K562 (cell line): Measurements from ENCODE around the gene ZNF48. TPM values are rescaled to one million over a fixed set of nuclear protein-coding genes. Genes with fewer than 3 reads are reported as not detected.

Source experiments
- CREBBP ChIP-seq: IDR thresholded peaks from one replicate; pipeline ENCODE4 v1.6.1; 2012; ENCODE audit warnings: low read depth, mild to moderate bottlenecking, control low read depth, inconsistent platforms, low read length
- MTA3 ChIP-seq: fragments of 450-650 bp; formaldehyde crosslinking; IDR thresholded peaks from 2 replicates; pipeline ENCODE4 v1.6.1; 2017; ENCODE audit warnings: mild to moderate bottlenecking, borderline replicate concordance
- NFRKB ChIP-seq: fragments of 450-650 bp; IDR thresholded peaks from 2 replicates; pipeline ENCODE4 v1.6.1; 2016; ENCODE audit warnings: low read depth
- RBM25 ChIP-seq: fragments of 200-400 bp; formaldehyde crosslinking; IDR thresholded peaks from 2 replicates; pipeline ENCODE4 v1.6.1; 2018; ENCODE audit warnings: low read length, low read depth, moderate library complexity; ENCODE audit not compliant: severe bottlenecking
- RNF2 ChIP-seq: sonication (generic); IDR thresholded peaks from 2 replicates; pipeline ENCODE4 v1.6.1; 2016
- SMAD3 ChIP-seq: fragments of 450-650 bp; formaldehyde crosslinking; conservative IDR thresholded peaks from 2 replicates; pipeline ENCODE4 v1.4.0; 2020; ENCODE audit warnings: mild to moderate bottlenecking
- SMC3 ChIP-seq: conservative IDR thresholded peaks from 2 replicates; pipeline ENCODE4 v1.6.1; 2011; ENCODE audit warnings: low read depth, low read length, improper control_type of control experiment; ENCODE audit not compliant: insufficient read depth
- ZC3H8 ChIP-seq: fragments of 450-650 bp; IDR thresholded peaks from 2 replicates; pipeline ENCODE4 v1.6.1; 2017
- ZFP1 ChIP-seq: fragments of 450-650 bp; formaldehyde crosslinking; IDR thresholded peaks from 2 replicates; pipeline ENCODE4 v1.4.0; 2020; ENCODE audit warnings: mild to moderate bottlenecking, mixed read lengths
- ZNF133 ChIP-seq: fragments of 250-450 bp; sonication (Bioruptor Pico); IDR thresholded peaks from 2 replicates; pipeline ENCODE4 v1.4.0; 2020; ENCODE audit warnings: mild to moderate bottlenecking
- ZNF263 ChIP-seq: sonication (generic); formaldehyde crosslinking; IDR thresholded peaks from 2 replicates; pipeline ENCODE4 v1.8.0; 2022; ENCODE audit warnings: mild to moderate bottlenecking, missing genetic modification reagents, borderline replicate concordance
- ZNF644 ChIP-seq: fragments of 200-800 bp; sonication (Bioruptor generic); IDR thresholded peaks from 2 replicates; pipeline ENCODE4 v1.6.1; 2016; ENCODE audit warnings: low read depth, missing genetic modification characterization, missing compliant biosample characterization
- ZZZ3 ChIP-seq: fragments of 450-650 bp; IDR thresholded peaks from 2 replicates; pipeline ENCODE4 v1.6.1; 2016; ENCODE audit warnings: antibody characterized with exemption, mild to moderate bottlenecking, moderate library complexity
- polyA plus RNA-seq, 8 experiments: library from polyadenylated mRNA; depleted of rRNA in 4 of 8; stranded (reverse) in 5 of 8; unstranded in 3 of 8; fragments of >200 nt; fragmentation: Nextera tagmentation in 2 of 8; fragmentation: Illumina TruSeq in 1 of 8; extraction: Ambion mirVana in 2 of 8; extraction: Trizol in 1 of 8; gene quantifications; 2 replicates each; pipeline versions ENCODE4 v1.2.1 to v1.2.3, GENCODE V29; 2011 to 2014; ENCODE audit warnings: inconsistent platforms in 1 of 8, missing spikeins in 1 of 8
- total RNA-seq, 7 experiments: library from RNA; depleted of rRNA in 6 of 7; stranded (reverse); fragments of >200 nt in 6 of 7; fragmentation: Illumina TruSeq in 2 of 7; extraction: Trizol in 2 of 7; gene quantifications; 2 replicates each; pipeline versions ENCODE4 v1.2.1 to v1.2.3, GENCODE V29; 2011 to 2021; ENCODE audit warnings: low replicate concordance in 1 of 7
- TF ChIP-seq, protein P1 (sequence below): sonication (generic); formaldehyde crosslinking; IDR thresholded peaks from 2 replicates; pipeline ENCODE4 v1.8.0; 2022; ENCODE audit warnings: missing genetic modification reagents, mild to moderate bottlenecking, moderate library complexity, borderline replicate concordance
- TF ChIP-seq, protein P2 (sequence below): sonication (generic); formaldehyde crosslinking; IDR thresholded peaks from 2 replicates; pipeline ENCODE4 v1.8.0; 2023; ENCODE audit warnings: mild to moderate bottlenecking, missing genetic modification reagents
- TF ChIP-seq, protein P3 (sequence below): fragments of 250-450 bp; sonication (Bioruptor Pico); IDR thresholded peaks from 2 replicates; pipeline ENCODE4 v1.9.0; 2021; ENCODE audit warnings: mild to moderate bottlenecking, inconsistent platforms
- TF ChIP-seq, protein P4 (sequence below): IDR thresholded peaks from 2 replicates; pipeline ENCODE4 v1.6.1; 2011; ENCODE audit warnings: borderline replicate concordance, low read depth, mild to moderate bottlenecking, moderate library complexity, low read length; ENCODE audit not compliant: insufficient read depth, poor library complexity, severe bottlenecking
- TF ChIP-seq, protein P5 (sequence below): fragments of 250-450 bp; sonication (Bioruptor Pico); IDR thresholded peaks from 2 replicates; pipeline ENCODE4 v1.4.0; 2020; ENCODE audit warnings: mild to moderate bottlenecking, moderate library complexity

Gene ZNF48
- total and polyA plus RNA-seq, 9 of the 15 experiments (the other 6 are each of a cell fraction or from before 2014, with no cell fraction given) = 0.38 to 11.6 (median 4.7) TPM

DNA sequence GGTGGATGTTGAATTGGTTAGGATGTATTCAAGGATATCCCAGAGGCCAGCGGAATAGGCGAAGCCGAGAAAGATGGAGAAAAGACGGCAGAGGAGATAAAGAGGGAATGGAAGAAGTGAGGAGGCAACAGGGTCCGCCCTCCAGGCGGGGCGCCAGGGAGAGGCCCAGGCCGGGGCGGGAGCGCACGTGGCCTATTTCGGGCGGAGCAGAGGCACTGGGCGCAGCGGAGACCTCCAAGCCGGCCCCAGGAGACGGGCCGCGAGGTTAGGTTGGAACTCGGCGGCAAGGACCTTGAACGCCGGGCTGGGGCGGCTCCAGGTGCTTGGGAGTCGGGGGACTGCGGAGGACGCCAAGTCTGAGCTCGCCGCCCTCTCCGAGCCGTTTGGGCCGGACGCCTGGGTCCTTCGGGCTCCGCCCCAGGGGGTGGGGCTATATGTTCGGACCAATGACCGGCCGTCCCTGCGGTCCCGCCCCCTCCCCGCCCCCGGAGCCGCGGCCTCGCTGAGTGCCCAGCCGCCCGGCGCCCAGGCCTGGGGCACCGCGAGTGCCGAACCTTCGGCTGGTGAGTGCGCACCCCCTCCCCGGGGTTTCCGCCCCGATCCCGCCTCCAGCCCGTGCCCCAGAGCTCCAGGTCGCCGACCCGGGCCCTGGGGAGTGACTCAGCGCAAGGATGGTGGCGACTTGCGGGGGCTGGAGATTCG lies 12.0 kb downstream of the ZNF48 start, which contains the start of gene ZNF771 (continued):
- TF ChIP-seq ZNF263 = no peak
- TF ChIP-seq ZZZ3 = no peak
- no peak for TF ChIP-seq ZFP1 (CRISPR knock-in tag)
- 0 out of 2 replicates have a peak, but pooled peaks have one; percentile 33 for TF ChIP-seq NFRKB
- no peak for TF ChIP-seq ZNF644 (tag)
- peak; percentile 34 for TF ChIP-seq RBM25
- TF ChIP-seq, protein P1, sequence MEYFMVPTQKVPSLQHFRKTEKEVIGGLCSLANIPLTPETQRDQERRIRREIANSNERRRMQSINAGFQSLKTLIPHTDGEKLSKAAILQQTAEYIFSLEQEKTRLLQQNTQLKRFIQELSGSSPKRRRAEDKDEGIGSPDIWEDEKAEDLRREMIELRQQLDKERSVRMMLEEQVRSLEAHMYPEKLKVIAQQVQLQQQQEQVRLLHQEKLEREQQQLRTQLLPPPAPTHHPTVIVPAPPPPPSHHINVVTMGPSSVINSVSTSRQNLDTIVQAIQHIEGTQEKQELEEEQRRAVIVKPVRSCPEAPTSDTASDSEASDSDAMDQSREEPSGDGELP (CRISPR knock-in tag) = peak; percentile 83
- TF ChIP-seq CREBBP = no peak
- no peak for TF ChIP-seq SMAD3 (CRISPR knock-in tag)
- TF ChIP-seq RNF2 = no peak
- 0 out of 2 replicates have a peak, but pooled peaks have one; percentile 65 for TF ChIP-seq MTA3
- no peak for TF ChIP-seq ZC3H8
- no peak for TF ChIP-seq SMC3
- TF ChIP-seq, protein P2, sequence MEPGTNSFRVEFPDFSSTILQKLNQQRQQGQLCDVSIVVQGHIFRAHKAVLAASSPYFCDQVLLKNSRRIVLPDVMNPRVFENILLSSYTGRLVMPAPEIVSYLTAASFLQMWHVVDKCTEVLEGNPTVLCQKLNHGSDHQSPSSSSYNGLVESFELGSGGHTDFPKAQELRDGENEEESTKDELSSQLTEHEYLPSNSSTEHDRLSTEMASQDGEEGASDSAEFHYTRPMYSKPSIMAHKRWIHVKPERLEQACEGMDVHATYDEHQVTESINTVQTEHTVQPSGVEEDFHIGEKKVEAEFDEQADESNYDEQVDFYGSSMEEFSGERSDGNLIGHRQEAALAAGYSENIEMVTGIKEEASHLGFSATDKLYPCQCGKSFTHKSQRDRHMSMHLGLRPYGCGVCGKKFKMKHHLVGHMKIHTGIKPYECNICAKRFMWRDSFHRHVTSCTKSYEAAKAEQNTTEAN (CRISPR knock-in tag) = no peak
- TF ChIP-seq, protein P3, sequence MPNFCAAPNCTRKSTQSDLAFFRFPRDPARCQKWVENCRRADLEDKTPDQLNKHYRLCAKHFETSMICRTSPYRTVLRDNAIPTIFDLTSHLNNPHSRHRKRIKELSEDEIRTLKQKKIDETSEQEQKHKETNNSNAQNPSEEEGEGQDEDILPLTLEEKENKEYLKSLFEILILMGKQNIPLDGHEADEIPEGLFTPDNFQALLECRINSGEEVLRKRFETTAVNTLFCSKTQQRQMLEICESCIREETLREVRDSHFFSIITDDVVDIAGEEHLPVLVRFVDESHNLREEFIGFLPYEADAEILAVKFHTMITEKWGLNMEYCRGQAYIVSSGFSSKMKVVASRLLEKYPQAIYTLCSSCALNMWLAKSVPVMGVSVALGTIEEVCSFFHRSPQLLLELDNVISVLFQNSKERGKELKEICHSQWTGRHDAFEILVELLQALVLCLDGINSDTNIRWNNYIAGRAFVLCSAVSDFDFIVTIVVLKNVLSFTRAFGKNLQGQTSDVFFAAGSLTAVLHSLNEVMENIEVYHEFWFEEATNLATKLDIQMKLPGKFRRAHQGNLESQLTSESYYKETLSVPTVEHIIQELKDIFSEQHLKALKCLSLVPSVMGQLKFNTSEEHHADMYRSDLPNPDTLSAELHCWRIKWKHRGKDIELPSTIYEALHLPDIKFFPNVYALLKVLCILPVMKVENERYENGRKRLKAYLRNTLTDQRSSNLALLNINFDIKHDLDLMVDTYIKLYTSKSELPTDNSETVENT (CRISPR knock-in tag) = peak; percentile 9; the same call in 1 of the 2 replicates
- TF ChIP-seq, protein P4, sequence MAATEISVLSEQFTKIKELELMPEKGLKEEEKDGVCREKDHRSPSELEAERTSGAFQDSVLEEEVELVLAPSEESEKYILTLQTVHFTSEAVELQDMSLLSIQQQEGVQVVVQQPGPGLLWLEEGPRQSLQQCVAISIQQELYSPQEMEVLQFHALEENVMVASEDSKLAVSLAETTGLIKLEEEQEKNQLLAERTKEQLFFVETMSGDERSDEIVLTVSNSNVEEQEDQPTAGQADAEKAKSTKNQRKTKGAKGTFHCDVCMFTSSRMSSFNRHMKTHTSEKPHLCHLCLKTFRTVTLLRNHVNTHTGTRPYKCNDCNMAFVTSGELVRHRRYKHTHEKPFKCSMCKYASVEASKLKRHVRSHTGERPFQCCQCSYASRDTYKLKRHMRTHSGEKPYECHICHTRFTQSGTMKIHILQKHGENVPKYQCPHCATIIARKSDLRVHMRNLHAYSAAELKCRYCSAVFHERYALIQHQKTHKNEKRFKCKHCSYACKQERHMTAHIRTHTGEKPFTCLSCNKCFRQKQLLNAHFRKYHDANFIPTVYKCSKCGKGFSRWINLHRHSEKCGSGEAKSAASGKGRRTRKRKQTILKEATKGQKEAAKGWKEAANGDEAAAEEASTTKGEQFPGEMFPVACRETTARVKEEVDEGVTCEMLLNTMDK = no peak
- TF ChIP-seq ZNF133 (CRISPR knock-in tag) = no peak
- TF ChIP-seq, protein P5, sequence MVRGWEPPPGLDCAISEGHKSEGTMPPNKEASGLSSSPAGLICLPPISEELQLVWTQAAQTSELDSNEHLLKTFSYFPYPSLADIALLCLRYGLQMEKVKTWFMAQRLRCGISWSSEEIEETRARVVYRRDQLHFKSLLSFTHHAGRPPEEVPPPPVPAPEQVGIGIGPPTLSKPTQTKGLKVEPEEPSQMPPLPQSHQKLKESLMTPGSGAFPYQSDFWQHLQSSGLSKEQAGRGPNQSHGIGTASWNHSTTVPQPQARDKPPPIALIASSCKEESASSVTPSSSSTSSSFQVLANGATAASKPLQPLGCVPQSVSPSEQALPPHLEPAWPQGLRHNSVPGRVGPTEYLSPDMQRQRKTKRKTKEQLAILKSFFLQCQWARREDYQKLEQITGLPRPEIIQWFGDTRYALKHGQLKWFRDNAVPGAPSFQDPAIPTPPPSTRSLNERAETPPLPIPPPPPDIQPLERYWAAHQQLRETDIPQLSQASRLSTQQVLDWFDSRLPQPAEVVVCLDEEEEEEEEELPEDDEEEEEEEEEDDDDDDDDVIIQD (CRISPR knock-in tag) = no peak
